SW480 (cell line): Measurements from ENCODE around the gene ANO10.
"Not testable (repeated sequence)": the region's sequence is repeated elsewhere in the genome, so short reads cannot be mapped to it uniquely, and the experiment has no call there.

Experiments
- DNase-seq: peaks from one replicate; pipeline ENCODE4 v3.0.0-alpha.2; 2016; ENCODE audit warnings: low spot score

ANO10 gene

DNA sequence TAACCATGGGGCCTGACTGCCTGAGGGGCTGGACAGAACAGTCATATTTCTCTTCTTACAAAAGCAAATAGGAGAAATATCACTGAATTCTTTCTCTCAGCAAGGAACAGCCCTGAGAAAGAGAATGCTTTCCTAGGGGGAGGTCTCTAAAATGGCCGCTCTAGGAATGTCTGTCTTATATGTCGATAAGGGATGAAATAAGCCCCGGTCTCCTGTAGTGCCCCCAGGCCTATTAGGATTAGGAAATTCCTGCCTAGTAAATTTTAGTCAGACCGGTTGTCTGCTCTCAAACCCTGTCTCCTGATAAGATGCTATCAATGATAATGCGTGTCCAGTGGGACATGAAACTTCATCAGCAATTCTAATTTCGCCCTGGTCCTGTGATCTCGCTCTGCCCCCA, 103.3 kb downstream of the ANO10 start:
- not testable (repeated sequence) for DNase-seq

DNA sequence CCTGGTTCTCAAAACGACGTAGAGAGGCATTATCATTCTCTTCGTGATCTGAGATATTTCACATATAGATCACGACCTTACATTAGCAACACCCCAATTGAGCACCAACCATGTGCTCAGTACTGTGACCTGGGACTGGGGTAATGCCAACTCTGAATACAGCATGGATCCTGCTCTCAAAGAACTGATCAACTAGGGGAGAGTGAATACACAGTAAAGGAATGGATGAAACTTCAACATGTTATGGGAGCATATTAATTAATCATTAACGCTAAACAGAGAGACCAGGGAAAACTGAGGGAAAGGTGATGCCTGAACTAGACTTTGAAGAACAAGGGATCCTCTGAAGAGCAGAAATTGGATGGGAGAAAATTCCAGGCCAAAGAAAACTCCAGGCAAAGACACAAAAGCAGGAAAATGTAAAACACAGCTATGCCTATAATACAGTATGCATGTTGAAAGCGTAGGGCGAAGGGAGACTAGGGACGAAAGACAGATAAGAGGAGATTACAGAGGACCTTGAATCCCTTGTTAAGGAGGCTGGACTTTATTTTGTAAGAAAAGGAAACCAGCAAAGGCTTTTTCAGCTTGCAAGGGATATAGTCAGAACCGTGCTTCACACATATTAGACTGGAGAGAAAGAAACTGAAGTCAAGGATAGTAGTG, 105.7 kb downstream of the ANO10 start:
- no peak for DNase-seq

DNA sequence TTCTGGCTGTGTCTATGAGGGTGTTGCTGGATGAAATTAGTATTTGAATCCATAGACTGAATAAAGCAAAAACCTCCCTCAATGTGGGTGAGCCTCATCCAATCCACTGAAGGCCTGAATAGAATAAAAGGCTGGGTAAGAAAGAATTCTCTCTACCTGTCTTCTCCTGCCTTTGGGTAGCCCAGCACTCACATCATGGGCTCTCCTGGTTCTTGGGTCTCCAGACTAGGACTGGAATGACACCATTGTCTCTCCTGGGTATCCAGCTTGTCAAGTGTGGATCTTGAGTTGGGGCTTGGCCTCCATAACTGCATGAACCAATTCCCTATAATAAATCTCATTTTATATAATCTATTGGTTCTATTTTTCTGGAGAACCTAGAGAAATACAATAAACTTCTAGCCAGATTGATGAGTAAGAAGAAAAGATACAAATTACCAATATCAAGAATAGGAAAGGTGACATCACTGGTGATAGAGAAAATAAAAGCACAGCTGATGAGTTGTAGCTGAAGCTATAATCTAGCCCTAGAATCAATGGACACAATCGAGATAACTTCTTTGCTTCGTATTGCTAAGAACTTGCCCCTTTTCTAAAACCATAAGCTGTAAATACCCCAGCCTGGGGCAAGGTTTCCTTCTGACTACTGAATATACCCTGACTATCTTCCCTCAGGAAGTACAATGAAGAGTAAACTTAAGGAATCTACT, 106.4 kb downstream of the ANO10 start:
- DNase-seq = no peak

DNA sequence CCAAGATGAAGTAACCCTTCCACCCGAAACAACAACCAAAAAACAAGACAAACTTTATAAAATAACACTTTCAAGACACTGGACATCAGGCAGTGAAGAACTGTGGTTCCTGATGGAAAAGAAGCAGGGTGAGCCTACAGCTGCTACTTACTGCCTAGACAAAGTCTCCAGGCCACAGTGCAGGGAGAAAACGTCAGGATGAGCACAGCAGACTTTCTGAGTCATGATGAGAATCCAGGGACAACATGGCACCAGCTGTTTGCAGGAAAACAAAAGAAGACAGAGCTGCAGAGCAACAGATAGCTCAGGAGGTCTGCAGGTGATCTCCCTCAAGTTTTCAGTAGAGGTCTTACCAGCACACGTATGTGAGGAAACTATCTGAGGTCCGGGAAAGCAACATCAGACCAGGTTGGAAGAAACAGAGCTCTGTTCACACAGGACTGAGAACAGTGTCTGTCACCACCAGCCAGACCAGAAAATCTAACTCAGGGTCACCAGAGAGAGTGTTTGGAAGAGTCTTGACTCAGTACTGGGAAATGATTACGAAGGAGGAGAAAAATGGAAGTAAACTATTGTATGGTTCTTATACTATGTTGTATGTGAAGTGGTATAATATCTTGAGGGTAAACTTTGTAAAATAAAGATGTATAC, 108.9 kb downstream of the ANO10 start:
- no peak for DNase-seq

DNA sequence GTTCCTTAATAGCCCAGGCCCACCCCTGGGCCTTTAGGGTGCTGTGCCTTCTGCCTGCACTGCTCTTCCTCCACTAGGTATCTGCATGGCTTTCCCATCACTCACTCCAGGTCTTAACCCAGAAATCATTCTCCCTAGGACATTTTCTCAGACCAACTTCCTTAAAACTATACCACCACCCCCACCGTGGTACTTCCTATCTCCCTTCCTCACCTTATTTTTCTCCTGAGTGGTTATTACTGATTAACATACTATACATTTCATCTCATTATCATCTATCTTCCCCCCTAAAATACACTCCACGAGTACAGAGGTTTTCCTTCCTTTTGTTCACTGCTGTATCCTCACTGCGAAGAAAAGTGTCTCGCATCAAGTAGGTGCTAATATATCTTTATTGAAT, 115.2 kb downstream of the ANO10 start:
- DNase-seq = no peak

DNA sequence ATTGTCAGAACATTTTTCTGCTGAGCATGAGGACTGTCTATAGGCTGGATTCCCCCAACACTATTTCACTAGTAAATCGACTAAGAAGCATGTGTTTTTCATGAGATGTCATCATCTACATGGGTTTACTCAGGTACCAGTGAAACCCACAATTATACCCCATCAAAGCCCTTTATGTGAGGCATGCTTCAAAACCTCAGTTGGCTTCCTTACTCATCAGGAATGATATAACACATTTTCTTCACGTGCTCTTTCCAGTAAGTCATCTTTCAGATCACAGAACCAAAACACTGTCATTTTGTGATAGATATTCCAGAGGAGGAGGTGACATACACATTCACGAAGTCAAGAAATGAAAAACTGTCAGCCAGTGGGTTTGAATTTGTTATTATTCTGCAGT, 116.5 kb downstream of the ANO10 start:
- peak; percentile 92 for DNase-seq

DNA sequence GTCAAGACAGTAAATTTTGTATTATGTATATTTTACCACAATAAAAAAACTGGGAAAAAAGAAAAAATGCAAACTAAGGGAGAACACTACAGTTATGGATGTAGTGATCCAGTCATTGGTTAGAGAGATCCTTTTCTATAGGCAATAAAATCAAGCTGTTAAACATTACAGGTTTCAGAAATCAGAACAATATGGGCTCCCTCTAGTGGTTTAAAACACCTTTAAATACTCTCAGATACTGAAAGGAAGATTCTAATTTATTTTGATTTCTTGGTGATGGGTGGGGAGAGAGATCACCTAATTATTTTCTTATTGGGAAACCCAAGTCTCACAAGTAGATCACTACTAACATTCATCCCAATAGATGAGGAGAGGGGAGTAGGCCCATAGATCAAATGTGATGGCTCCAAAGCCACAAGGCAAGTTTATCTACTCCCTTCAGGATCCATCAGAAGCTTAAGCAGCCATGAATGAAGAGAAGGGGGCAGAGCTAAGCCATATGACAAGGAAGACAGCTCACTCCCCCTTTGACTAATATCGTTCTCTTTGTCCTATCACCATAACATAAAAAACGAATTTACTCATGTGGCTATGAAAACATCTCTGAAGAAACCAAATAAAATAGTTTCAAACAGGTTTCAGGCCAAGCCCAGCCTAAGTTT, 118.6 kb downstream of the ANO10 start:
- peak; percentile 67 for DNase-seq

DNA sequence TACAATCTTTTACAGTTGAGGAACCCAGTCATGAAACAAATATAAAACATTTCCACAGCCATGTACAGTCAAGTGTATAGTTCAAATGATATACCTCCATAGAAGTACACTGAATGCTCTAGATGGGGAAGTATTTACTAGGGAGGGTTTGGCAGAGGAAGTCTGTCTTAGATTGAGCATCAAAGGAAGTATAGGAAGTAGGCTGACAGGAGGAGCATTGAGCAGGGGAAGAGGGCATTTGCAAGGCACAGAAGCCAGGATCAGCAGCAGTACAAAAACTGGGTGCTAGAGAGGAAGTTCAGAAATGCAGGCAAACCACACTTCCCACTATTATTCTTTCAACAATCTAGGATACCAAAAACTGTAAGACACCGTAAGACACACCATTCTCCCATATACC, 122.6 kb downstream of the ANO10 start:
- DNase-seq = no peak

DNA sequence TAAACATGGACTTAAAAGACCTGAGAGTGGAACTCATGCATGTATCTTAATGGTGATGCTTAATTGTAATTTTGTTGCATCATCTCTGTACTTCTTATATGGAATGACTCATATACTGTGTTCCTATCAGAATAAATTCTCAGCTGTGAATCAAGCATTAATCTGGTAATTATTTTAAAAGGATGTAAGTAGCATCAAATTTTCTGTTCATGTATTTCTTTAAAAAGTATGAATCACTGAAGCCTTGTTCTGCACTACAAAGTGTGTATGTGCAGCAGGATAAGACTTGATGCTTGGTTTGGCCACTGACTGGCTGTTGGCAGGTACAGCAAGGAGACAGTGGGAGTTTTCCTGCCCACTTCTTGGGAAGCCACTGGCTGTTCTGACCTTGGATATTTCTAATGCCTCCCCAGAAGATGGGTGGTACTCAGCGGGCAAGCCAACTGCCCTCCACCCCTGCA, 123.9 kb downstream of the ANO10 start:
- DNase-seq = peak; percentile 68

DNA sequence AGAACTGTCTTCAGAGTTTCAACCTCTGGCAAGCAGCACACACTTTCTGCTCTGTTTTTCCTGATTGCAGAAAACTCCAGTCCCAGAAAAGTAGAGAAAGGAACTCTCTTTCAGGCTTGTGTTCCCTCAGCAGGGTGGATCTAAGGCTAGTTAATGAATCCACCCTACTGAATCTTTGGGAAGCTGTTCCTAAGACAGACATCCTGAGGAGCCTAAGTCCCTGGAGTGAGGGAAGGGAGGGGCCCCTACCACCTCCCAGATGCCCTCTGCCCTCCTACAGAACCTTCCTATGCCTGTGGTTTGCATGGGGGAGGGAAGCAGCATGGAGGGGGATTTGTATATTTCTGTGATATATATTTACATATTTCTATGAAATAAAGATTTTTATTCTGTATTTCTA, 124.4 kb downstream of the ANO10 start:
- no peak for DNase-seq

DNA sequence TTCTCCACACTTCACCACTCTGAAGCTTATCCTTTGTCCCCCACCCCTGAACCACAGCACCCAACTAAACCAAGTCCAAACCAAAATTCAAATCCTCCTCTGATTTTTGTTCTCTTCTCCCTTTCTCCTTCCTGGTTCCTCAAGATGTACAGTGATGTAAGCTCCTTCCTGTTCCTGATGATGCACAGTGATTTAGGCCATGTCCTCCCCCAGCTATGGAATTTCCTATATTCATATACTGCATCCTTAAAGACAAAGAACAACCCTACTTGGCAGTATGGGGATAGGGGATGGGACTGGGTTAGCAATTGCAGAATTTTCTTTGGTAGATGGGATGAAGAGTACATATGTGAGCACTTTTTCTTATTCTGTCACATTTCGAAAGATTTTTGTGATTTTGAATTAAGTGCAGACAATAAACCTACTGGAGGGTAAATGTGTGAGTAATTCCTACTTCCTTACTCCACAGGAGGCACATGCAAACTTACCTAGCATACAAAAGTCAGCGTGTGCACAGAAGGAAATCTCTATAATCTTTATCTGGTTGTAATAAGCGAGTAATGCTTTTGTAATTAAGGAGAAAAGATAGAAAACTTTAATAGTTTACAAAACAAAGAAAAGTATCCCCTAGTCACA, 125.0 kb downstream of the ANO10 start:
- DNase-seq = no peak

DNA sequence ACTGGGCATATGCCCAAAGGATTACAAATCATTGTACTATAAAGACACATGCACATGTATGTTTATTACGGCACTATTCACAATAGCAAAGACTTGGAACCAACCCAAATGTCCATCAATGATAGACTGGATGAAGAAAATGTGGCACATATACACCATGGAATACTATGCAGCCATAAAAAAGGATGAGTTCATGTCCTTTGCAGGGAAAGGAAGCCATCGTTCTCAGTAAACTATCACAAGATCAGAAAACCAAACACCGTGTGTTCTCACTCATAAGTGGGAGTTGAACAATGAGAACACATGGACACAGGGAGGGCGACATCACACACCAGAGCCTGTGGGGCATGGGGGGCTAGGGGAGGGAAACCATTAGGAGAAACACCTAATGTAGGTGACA, 128.9 kb downstream of the ANO10 start:
- not testable (repeated sequence) for DNase-seq

DNA sequence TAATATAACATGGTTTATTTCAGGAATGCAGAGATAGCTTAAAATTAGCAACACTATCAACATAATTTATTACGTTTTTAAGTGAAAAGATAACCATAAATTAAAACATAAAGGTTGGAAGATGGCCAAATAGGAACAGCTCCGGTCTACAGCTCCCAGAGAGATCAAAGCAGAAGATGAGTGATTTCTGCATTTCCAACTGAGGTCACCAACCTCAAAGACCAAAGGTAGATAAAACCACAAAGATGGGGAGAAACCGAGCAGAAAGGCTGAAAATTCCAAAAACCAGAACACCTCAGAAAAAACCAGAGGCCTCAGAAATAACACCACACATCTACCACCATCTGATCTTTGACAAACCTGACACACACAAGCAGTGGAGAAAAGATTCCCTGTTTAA, 130.0 kb downstream of the ANO10 start:
- DNase-seq = peak; percentile 33

DNA sequence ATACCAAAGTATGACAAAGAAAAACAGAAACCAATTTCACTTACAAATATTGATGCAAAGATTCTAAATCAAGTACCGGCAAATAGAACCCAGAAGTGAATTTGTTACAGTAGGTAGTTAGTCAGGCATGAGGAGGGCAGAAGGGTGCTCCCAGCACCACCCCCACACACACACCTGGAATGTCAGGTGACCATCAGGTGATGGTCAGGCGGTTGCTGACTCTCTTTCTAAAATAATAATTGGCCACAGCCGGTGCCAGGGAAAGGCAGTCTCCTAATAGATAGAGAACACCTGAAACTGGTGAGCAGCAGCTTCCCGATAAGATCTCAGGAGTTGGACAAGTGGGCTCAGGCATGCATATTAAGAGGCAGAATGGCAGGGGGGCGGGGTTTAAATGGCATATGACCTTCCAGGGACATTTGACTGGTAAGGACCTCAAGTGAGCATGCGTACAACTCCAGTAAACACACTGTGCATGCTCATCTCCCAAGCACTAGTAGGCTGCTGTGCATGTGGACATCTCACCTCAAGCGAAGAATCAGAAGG, 131.1 kb downstream of the ANO10 start:
- peak; percentile 16 for DNase-seq

DNA sequence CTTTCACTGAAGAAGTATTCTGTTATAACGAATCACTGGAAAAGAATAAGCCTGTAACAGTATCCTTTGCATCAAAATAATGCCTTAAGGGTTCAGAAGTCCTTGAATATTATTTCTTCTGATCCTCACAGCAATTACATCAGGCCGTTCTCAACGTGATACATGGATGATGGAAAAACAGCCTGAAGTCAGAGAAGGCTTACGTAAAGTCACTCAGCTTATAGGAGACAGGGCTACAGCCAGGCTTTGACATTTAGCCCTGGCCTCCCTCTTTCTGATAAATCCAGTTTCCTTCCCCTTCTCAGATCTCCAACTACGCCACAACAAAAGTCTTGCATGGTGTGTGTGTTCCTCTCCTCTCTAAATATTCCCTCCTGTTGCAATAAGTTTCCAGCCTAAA, 131.9 kb downstream of the ANO10 start:
- DNase-seq = no peak

DNA sequence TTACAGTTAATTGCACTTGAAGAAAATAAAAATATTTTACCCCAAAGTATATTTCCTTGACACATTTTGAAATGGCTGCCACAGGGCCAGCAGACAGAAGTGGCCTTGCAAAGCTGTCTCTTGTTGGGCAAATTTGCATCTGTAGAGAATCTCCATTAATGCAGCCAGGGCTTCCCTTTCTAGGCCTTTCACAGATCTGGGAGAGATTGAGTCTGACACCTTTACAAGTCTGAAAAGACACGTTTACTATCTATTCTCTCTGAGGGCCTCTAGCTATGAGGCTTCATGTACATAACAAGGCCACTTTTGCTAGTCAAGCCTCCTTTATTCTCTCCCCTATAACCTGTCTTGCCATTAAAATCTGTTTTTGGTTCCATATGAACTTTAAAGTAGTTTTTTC, 135.9 kb downstream of the ANO10 start:
- no peak for DNase-seq

DNA sequence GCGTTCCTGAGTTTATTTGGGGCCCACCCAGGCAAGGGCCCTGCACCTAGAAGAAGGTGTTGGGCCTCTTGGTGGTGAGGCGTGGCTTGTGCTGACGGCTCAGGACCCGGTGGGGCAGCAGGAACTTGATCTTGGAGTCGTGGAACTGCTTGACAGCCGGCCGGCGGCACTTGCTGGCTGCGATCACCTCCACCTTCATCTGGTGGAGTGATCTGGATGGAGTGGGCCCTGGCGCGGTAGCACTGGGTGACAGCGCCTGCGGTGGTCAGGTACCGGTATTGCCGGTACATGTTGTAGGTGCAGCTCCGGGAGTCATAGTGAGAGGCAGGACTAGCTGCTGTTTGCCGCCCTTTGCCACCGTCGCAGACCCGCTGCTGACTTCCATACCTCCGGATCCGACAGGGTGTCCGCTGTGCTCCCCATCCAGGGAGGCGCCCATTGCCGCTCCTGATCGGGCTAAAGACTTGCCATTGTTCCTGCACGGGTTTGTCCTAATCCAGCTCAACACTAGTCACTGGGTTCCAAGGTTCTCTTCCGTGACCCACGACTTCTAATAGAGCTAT, 136.8 kb downstream of the ANO10 start:
- DNase-seq = no peak

DNA sequence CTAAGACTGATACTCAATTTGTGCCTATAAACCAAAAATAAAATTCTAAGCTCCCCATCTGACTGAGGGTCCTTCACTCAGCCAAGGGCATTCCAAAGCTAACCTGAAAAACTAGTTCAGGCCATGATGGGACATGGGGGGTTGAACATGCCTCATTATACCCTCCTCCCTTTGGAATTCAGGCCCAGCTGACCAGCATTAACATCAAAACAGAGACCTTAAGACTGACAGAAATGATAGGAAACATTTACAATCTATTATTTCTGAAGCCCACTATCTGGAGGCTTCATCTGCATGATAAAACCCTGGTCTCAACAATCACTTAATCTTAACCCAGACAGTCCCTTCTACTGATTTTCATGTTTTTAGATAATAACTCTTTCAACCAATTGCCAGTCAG, 140.4 kb downstream of the ANO10 start:
- DNase-seq = no peak

DNA sequence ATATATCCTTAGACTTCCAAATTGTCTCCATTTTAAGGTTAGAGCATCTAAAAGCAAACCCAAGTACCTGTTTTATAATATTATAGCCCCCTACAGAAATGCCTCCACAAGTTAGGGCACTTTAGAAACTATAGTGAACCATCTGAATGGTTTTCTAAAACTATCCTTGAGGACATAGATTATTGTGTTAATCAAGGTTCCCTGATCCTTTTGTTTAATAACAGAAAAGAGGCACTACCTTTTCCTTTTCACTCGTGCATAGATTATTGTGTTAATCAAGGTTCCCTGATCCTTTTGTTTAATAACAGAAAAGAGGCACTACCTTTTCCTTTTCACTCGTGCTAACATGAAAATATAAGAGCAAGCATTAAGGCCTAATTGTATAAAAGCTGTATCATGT, 143.0 kb downstream of the ANO10 start:
- DNase-seq = not testable (repeated sequence)

DNA sequence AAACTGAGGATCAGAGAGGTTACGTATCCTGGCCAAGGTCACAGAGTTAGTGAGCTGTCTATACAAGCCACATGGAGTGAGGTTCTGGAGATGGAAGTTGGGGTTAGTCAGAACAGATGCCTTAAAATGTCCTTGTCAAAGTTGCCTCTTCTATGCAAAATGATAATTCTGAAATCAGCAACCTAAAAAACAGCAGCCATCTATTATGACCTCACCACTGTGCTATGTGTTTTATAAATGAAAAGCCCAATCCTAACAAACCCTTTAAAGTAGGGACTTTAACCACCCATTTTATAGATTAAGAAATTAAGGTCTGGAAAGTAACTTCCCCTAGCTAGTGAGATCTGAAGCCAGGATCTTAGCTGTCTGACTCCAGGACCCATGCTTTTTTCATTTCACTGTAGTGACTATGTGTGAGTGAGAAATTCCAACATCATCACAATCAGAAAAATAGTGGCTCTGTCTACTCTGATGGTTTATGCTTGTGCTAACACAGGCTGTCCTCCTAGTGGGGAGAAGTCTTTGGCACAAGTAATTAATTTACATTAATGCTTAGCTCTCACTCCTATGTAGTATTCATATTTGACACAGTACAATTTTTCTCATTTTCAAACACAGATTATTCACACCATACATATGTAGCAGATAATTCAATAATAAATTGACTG, 143.6 kb downstream of the ANO10 start:
- DNase-seq = no peak

DNA sequence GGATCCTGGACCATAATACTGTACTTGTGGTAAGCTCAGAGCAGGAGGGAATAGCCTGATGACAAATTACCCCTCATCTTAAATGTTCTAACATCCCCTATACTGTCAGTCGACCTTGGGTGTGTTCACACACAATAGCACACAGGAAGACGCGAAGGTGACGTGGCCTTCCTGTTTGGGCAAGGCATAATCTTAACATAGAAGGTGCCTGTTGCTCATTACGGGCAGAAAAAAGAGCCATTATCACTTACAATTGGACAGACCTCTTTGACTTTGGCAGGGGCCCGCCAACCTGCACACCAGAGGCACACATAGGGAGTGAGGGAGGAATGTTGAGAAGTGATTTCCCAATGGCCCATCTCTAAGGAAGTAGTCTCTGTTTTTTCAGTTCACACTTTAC, 144.2 kb downstream of the ANO10 start:
- no peak for DNase-seq
